HepG2 (cell line): ENCODE measurements around the gene NSF. TPM values are rescaled to one million over a fixed set of nuclear protein-coding genes. Genes with fewer than 3 reads are reported as not detected.

Experiments used
- ATF7-NPFF ChIP-seq: sonication (generic); formaldehyde crosslinking; IDR thresholded peaks from 2 replicates; pipeline ENCODE4 v1.8.1; 2023; ENCODE audit warnings: mild to moderate bottlenecking, low read depth, missing genetic modification reagents, moderate library complexity
- FLYWCH1 ChIP-seq: sonication (generic); formaldehyde crosslinking; IDR thresholded peaks from 2 replicates; pipeline ENCODE4 v1.8.1; 2023; ENCODE audit warnings: mild to moderate bottlenecking, missing genetic modification reagents
- GABPA ChIP-seq, 2 experiments: IDR thresholded peaks; 2 replicates each; pipeline ENCODE4 v1.6.1; 2011 to 2016; ENCODE audit warnings: low read depth in 2 of 2, low read length in 1 of 2, missing biosample characterization in 1 of 2, missing genetic modification characterization in 1 of 2
- GTF3A ChIP-seq: sonication (generic); formaldehyde crosslinking; conservative IDR thresholded peaks from 2 replicates; pipeline ENCODE4 v1.4.0; 2020; ENCODE audit warnings: mild to moderate bottlenecking, missing genetic modification reagents
- IRF2 ChIP-seq: IDR thresholded peaks from 2 replicates; pipeline ENCODE4 v1.6.1; 2018; ENCODE audit warnings: missing genetic modification reagents, missing compliant biosample characterization
- KDM5A ChIP-seq: fragments of 200-600 bp; sonication (generic); IDR thresholded peaks from 2 replicates; pipeline ENCODE4 v1.7.0; 2018; ENCODE audit warnings: antibody characterized with exemption, mild to moderate bottlenecking, low read length, borderline replicate concordance
- KLF13 ChIP-seq: sonication (generic); formaldehyde crosslinking; IDR thresholded peaks from 2 replicates; pipeline ENCODE4 v1.4.0; 2020; ENCODE audit warnings: mild to moderate bottlenecking, missing genetic modification reagents
- NFYC ChIP-seq: IDR thresholded peaks from 2 replicates; pipeline ENCODE4 v1.6.1; 2016; ENCODE audit warnings: missing genetic modification reagents, missing compliant biosample characterization
- NR2C2 ChIP-seq: sonication (generic); formaldehyde crosslinking; IDR thresholded peaks from 2 replicates; pipeline ENCODE4 v1.4.0; 2020; ENCODE audit warnings: missing genetic modification reagents, mild to moderate bottlenecking, moderate library complexity, borderline replicate concordance
- POLR2A ChIP-seq, 2 experiments: IDR thresholded peaks; 2 replicates each; pipeline ENCODE4 v1.6.1; 2011; ENCODE audit warnings: low read depth in 2 of 2, low read length in 2 of 2, mild to moderate bottlenecking in 1 of 2, moderate library complexity in 1 of 2; ENCODE audit not compliant: insufficient read depth in 1 of 2
- RFX3 ChIP-seq: IDR thresholded peaks from 2 replicates; pipeline ENCODE4 v1.6.1; 2016; ENCODE audit warnings: missing biosample characterization, missing genetic modification reagents
- SRF ChIP-seq: IDR thresholded peaks from 2 replicates; pipeline ENCODE4 v1.6.1; 2011; ENCODE audit warnings: mild to moderate bottlenecking, low read depth, low read length, moderate library complexity
- U2AF2 ChIP-seq: fragments of 200-400 bp; formaldehyde crosslinking; IDR thresholded peaks from 2 replicates; pipeline ENCODE4 v1.6.1; 2017; ENCODE audit warnings: low read depth, mild to moderate bottlenecking, low read length
- ZNF547 ChIP-seq: sonication (generic); formaldehyde crosslinking; IDR thresholded peaks from 2 replicates; pipeline ENCODE4 v1.5.1; 2020; ENCODE audit warnings: mild to moderate bottlenecking, missing genetic modification reagents
- ZNF772 ChIP-seq: sonication (generic); formaldehyde crosslinking; IDR thresholded peaks from 2 replicates; pipeline ENCODE4 v1.5.0; 2020; ENCODE audit warnings: mild to moderate bottlenecking, missing genetic modification reagents
- ZNF781 ChIP-seq: sonication (generic); formaldehyde crosslinking; IDR thresholded peaks from 2 replicates; pipeline ENCODE4 v1.5.1; 2020; ENCODE audit warnings: borderline replicate concordance, mild to moderate bottlenecking, missing genetic modification reagents; ENCODE audit errors: not compliant biosample characterization
- ZNF816 ChIP-seq: sonication (generic); formaldehyde crosslinking; IDR thresholded peaks from 2 replicates; pipeline ENCODE4 v1.8.0; 2022; ENCODE audit warnings: missing genetic modification reagents, mild to moderate bottlenecking, borderline replicate concordance
- ZSCAN22 ChIP-seq: sonication (generic); formaldehyde crosslinking; IDR thresholded peaks from 2 replicates; pipeline ENCODE4 v1.4.0; 2020; ENCODE audit warnings: mild to moderate bottlenecking, missing genetic modification reagents
- ZZZ3 ChIP-seq: sonication (generic); formaldehyde crosslinking; IDR thresholded peaks from 2 replicates; pipeline ENCODE4 v1.4.0; 2020; ENCODE audit warnings: missing genetic modification reagents, mild to moderate bottlenecking, borderline replicate concordance
- polyA plus RNA-seq, 8 experiments: library from polyadenylated mRNA; depleted of rRNA in 3 of 8; stranded (reverse) in 7 of 8; unstranded in 1 of 8; fragments of >200 nt; fragmentation: Illumina TruSeq in 4 of 8; extraction: Trizol in 4 of 8; gene quantifications; 2 replicates each; pipeline versions ENCODE4 v1.2.1 to v1.2.3, GENCODE V29; 2011 to 2016; ENCODE audit warnings: low read depth in 4 of 8, missing spikeins in 1 of 8, mixed read lengths in 1 of 8; ENCODE audit not compliant: insufficient read depth in 1 of 8
- total RNA-seq, 5 experiments: library from RNA; depleted of rRNA; stranded (reverse); fragments of >200 nt; fragmentation: Illumina TruSeq; extraction: Trizol; gene quantifications; 2 replicates each; pipeline ENCODE4 v1.2.3, GENCODE V29; 2016; ENCODE audit warnings: low read depth in 1 of 5
- TF ChIP-seq, protein P1 (sequence below): sonication (generic); formaldehyde crosslinking; IDR thresholded peaks from 2 replicates; pipeline ENCODE4 v1.8.1; 2023; ENCODE audit warnings: mild to moderate bottlenecking, missing genetic modification reagents
- TF ChIP-seq, protein P2 (sequence below): sonication (generic); formaldehyde crosslinking; IDR thresholded peaks from 2 replicates; pipeline ENCODE4 v1.5.0; 2020; ENCODE audit warnings: mild to moderate bottlenecking, missing genetic modification reagents
- TF ChIP-seq, protein P3 (sequence below): sonication (generic); formaldehyde crosslinking; IDR thresholded peaks from 2 replicates; pipeline ENCODE4 v1.5.1; 2020; ENCODE audit warnings: missing genetic modification reagents, mild to moderate bottlenecking, borderline replicate concordance
- TF ChIP-seq, protein P4 (sequence below): sonication (generic); formaldehyde crosslinking; IDR thresholded peaks from 2 replicates; pipeline ENCODE4 v1.5.0; 2020; ENCODE audit warnings: mild to moderate bottlenecking, missing genetic modification reagents

NSF gene
- total and polyA plus RNA-seq, 2 of the 13 experiments (the other 11 are each of a cell fraction or from before 2014, with no cell fraction given): 21.9 to 37.8 TPM

DNA sequence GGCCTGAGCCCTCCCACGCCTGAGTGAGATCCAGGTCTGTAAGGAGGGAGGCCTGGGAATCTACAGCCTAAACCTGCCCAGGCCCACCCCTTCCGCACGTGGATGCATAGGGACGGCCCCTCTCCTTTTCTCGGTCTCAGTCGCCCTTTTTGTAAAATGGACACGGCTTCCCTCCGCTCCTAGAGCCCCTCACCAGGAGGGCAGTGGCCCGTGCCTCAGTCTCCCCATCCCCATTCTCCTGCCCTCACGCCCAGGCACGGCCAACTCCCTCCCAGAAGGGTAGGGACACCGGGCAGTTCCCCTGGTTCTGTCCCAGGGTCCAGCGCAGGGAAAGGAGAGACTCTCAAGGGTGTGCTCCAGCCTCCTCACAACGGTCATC, 180.0 kb downstream of the NSF start (continued):
- TF ChIP-seq, protein P1, sequence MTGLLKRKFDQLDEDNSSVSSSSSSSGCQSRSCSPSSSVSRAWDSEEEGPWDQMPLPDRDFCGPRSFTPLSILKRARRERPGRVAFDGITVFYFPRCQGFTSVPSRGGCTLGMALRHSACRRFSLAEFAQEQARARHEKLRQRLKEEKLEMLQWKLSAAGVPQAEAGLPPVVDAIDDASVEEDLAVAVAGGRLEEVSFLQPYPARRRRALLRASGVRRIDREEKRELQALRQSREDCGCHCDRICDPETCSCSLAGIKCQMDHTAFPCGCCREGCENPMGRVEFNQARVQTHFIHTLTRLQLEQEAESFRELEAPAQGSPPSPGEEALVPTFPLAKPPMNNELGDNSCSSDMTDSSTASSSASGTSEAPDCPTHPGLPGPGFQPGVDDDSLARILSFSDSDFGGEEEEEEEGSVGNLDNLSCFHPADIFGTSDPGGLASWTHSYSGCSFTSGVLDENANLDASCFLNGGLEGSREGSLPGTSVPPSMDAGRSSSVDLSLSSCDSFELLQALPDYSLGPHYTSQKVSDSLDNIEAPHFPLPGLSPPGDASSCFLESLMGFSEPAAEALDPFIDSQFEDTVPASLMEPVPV (CRISPR knock-in tag): no peak
- TF ChIP-seq, protein P2, sequence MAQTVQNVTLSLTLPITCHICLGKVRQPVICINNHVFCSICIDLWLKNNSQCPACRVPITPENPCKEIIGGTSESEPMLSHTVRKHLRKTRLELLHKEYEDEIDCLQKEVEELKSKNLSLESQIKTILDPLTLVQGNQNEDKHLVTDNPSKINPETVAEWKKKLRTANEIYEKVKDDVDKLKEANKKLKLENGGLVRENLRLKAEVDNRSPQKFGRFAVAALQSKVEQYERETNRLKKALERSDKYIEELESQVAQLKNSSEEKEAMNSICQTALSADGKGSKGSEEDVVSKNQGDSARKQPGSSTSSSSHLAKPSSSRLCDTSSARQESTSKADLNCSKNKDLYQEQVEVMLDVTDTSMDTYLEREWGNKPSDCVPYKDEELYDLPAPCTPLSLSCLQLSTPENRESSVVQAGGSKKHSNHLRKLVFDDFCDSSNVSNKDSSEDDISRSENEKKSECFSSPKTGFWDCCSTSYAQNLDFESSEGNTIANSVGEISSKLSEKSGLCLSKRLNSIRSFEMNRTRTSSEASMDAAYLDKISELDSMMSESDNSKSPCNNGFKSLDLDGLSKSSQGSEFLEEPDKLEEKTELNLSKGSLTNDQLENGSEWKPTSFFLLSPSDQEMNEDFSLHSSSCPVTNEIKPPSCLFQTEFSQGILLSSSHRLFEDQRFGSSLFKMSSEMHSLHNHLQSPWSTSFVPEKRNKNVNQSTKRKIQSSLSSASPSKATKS (CRISPR knock-in tag): no peak
- TF ChIP-seq GABPA (IDR thresholded peaks at IDR 0.05; ENCODE audit: low read depth, low read length) (no peak), GABPA (CRISPR knock-in tag; IDR thresholded peaks at IDR 0.05; ENCODE audit: low read depth) (no peak), ZNF547 (peak; percentile 90), IRF2 (CRISPR knock-in tag) (no peak), RFX3 (CRISPR knock-in tag) (no peak), ZSCAN22 (CRISPR knock-in tag) (no peak), KDM5A (no peak), ZNF772 (CRISPR knock-in tag) (peak; percentile 59; the same call in 1 of the 2 replicates), ZNF816 (CRISPR knock-in tag) (no peak), NR2C2 (no peak; the same call in 1 of the 2 replicates), GTF3A (no peak), ZZZ3 (CRISPR knock-in tag) (no peak; the same call in 1 of the 2 replicates), U2AF2 (no peak), ATF7-NPFF (CRISPR knock-in tag) (no peak), KLF13 (no peak), FLYWCH1 (CRISPR knock-in tag) (no peak), SRF (no peak), ZNF781 (CRISPR knock-in tag) (no peak), NFYC (CRISPR knock-in tag) (no peak), POLR2A (IDR thresholded peaks at IDR 0.05; ENCODE audit: insufficient read depth in 1 of 2, low read depth in 2 of 2, low read length in 2 of 2) (peak in 1 of 2 experiments; percentile 54; a peak in 1 of 4 replicates)
- TF ChIP-seq, protein P3, sequence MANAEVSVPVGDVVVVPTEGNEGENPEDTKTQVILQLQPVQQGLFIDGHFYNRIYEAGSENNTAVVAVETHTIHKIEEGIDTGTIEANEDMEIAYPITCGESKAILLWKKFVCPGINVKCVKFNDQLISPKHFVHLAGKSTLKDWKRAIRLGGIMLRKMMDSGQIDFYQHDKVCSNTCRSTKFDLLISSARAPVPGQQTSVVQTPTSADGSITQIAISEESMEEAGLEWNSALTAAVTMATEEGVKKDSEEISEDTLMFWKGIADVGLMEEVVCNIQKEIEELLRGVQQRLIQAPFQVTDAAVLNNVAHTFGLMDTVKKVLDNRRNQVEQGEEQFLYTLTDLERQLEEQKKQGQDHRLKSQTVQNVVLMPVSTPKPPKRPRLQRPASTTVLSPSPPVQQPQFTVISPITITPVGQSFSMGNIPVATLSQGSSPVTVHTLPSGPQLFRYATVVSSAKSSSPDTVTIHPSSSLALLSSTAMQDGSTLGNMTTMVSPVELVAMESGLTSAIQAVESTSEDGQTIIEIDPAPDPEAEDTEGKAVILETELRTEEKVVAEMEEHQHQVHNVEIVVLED (CRISPR knock-in tag): 0 out of 2 replicates have a peak, but pooled peaks have one; percentile 51
- TF ChIP-seq, protein P4, sequence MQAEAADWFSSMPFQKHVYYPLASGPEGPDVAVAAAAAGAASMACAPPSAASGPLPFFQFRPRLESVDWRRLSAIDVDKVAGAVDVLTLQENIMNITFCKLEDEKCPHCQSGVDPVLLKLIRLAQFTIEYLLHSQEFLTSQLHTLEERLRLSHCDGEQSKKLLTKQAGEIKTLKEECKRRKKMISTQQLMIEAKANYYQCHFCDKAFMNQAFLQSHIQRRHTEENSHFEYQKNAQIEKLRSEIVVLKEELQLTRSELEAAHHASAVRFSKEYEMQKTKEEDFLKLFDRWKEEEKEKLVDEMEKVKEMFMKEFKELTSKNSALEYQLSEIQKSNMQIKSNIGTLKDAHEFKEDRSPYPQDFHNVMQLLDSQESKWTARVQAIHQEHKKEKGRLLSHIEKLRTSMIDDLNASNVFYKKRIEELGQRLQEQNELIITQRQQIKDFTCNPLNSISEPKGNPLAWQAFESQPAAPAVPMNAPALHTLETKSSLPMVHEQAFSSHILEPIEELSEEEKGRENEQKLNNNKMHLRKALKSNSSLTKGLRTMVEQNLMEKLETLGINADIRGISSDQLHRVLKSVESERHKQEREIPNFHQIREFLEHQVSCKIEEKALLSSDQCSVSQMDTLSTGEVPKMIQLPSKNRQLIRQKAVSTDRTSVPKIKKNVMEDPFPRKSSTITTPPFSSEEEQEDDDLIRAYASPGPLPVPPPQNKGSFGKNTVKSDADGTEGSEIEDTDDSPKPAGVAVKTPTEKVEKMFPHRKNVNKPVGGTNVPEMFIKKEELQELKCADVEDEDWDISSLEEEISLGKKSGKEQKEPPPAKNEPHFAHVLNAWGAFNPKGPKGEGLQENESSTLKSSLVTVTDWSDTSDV (CRISPR knock-in tag): 0 out of 2 replicates have a peak, but pooled peaks have one; percentile 34
